ENCODE data around the gene USP25.

The USP25 gene

DNA sequence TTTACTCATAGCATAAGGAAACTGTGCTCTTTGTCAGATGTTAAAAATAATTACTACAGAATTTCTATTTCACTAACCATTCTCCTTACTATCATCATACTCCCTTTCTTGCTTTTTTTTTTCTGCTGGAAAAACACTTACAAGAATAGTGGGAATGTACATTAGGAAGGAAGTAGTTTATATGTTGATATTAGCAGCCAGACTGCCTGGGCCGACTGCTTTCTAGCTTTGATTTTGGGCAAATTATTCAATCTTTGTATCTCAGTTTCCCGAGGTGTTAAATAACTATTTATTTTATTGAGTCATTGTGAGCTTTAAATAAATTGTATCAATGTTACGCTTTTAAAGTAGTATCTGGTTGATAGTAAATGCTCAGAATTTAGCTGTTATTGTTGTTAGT, 122.4 kb downstream of the USP25 start:
- TF ChIP-seq TOX (CRISPR knock-in tag; IDR thresholded peaks at IDR 0.05; ENCODE audit: borderline replicate concordance) = no peak
- TF ChIP-seq, protein P1, sequence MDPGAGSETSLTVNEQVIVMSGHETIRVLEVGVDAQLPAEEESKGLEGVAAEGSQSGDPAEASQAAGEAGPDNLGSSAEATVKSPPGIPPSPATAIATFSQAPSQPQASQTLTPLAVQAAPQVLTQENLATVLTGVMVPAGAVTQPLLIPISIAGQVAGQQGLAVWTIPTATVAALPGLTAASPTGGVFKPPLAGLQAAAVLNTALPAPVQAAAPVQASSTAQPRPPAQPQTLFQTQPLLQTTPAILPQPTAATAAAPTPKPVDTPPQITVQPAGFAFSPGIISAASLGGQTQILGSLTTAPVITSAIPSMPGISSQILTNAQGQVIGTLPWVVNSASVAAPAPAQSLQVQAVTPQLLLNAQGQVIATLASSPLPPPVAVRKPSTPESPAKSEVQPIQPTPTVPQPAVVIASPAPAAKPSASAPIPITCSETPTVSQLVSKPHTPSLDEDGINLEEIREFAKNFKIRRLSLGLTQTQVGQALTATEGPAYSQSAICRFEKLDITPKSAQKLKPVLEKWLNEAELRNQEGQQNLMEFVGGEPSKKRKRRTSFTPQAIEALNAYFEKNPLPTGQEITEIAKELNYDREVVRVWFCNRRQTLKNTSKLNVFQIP (CRISPR knock-in tag; IDR thresholded peaks at IDR 0.05; ENCODE audit: borderline replicate concordance, low read depth) = no peak
- TF ChIP-seq BACH2 (CRISPR knock-in tag; IDR thresholded peaks at IDR 0.05; ENCODE audit: borderline replicate concordance) = no peak
- no peak for TF ChIP-seq ISL1 (CRISPR knock-in tag; IDR thresholded peaks at IDR 0.05)
- no peak for TF ChIP-seq ZNF70 (CRISPR knock-in tag; IDR thresholded peaks at IDR 0.05)
- TF ChIP-seq TCF4 (CRISPR knock-in tag; IDR thresholded peaks at IDR 0.05; ENCODE audit: borderline replicate concordance) = no peak
- ATAC-seq = no peak

DNA sequence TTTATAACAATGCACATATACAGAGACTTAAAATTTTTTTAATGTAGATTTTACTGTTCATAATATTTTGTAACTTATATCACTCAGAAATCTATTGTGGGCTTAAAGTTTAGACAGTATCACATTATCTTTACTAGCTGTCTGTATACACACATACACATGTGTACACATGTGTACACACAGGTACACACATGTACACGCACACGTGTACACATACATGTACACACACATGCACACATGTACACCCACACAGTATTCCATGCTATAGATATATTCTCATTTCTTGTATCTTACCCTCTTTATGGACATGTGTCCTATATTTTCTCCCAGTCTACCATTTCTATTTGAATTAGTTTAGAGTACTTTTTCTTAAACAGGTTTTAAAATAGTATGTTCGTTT, 123.3 kb downstream of the USP25 start:
- TF ChIP-seq, protein P2, sequence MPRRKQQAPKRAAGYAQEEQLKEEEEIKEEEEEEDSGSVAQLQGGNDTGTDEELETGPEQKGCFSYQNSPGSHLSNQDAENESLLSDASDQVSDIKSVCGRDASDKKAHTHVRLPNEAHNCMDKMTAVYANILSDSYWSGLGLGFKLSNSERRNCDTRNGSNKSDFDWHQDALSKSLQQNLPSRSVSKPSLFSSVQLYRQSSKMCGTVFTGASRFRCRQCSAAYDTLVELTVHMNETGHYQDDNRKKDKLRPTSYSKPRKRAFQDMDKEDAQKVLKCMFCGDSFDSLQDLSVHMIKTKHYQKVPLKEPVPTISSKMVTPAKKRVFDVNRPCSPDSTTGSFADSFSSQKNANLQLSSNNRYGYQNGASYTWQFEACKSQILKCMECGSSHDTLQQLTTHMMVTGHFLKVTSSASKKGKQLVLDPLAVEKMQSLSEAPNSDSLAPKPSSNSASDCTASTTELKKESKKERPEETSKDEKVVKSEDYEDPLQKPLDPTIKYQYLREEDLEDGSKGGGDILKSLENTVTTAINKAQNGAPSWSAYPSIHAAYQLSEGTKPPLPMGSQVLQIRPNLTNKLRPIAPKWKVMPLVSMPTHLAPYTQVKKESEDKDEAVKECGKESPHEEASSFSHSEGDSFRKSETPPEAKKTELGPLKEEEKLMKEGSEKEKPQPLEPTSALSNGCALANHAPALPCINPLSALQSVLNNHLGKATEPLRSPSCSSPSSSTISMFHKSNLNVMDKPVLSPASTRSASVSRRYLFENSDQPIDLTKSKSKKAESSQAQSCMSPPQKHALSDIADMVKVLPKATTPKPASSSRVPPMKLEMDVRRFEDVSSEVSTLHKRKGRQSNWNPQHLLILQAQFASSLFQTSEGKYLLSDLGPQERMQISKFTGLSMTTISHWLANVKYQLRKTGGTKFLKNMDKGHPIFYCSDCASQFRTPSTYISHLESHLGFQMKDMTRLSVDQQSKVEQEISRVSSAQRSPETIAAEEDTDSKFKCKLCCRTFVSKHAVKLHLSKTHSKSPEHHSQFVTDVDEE (CRISPR knock-in tag; IDR thresholded peaks at IDR 0.05) = no peak
- TF ChIP-seq SNAI2 (CRISPR knock-in tag; IDR thresholded peaks at IDR 0.05) (no peak), OSR1 (CRISPR knock-in tag; IDR thresholded peaks at IDR 0.05) (no peak), TCF4 (CRISPR knock-in tag; IDR thresholded peaks at IDR 0.05; ENCODE audit: borderline replicate concordance) (no peak), ISL1 (CRISPR knock-in tag; IDR thresholded peaks at IDR 0.05) (no peak), ARNTL (CRISPR knock-in tag; IDR thresholded peaks at IDR 0.05; ENCODE audit: borderline replicate concordance, low read depth) (no peak), CREB5 (CRISPR knock-in tag; IDR thresholded peaks at IDR 0.05; ENCODE audit: low read depth) (no peak), CSRNP3 (CRISPR knock-in tag; IDR thresholded peaks at IDR 0.05) (no peak), ZNF8 (CRISPR knock-in tag; IDR thresholded peaks at IDR 0.05) (no peak), ESRRG (CRISPR knock-in tag; IDR thresholded peaks at IDR 0.05) (no peak), BACH2 (CRISPR knock-in tag; IDR thresholded peaks at IDR 0.05; ENCODE audit: borderline replicate concordance) (no peak)
- TF ChIP-seq, protein P1 (CRISPR knock-in tag; IDR thresholded peaks at IDR 0.05; ENCODE audit: borderline replicate concordance, low read depth) = no peak
- TF ChIP-seq, protein P3, sequence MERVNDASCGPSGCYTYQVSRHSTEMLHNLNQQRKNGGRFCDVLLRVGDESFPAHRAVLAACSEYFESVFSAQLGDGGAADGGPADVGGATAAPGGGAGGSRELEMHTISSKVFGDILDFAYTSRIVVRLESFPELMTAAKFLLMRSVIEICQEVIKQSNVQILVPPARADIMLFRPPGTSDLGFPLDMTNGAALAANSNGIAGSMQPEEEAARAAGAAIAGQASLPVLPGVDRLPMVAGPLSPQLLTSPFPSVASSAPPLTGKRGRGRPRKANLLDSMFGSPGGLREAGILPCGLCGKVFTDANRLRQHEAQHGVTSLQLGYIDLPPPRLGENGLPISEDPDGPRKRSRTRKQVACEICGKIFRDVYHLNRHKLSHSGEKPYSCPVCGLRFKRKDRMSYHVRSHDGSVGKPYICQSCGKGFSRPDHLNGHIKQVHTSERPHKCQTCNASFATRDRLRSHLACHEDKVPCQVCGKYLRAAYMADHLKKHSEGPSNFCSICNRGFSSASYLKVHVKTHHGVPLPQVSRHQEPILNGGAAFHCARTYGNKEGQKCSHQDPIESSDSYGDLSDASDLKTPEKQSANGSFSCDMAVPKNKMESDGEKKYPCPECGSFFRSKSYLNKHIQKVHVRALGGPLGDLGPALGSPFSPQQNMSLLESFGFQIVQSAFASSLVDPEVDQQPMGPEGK (CRISPR knock-in tag; IDR thresholded peaks at IDR 0.05; ENCODE audit: borderline replicate concordance) = no peak
- no peak for ATAC-seq

DNA sequence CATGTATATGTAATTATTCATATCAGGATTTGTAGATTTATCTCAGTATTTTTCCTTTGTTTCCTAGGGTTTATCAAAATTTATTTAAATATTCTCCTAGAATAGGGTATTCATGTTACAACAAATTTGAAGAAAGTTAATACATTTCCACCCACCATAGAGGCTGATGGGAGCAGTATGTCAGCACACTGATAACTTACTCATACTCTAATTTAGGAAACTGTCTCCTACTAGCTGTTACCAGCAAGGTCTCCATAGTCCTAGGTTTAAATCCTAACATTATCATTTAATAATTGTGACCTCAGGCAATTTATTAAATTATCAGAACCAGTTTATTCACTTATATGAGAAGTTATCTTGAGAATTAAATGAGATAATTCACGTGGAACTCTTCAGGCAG, 127.0 kb downstream of the USP25 start:
- no peak for ATAC-seq
- TF ChIP-seq ZNF8 (CRISPR knock-in tag; IDR thresholded peaks at IDR 0.05) (no peak), ESRRG (CRISPR knock-in tag; IDR thresholded peaks at IDR 0.05) (no peak), PPARA (CRISPR knock-in tag; IDR thresholded peaks at IDR 0.05; ENCODE audit: borderline replicate concordance) (no peak), CREB5 (CRISPR knock-in tag; IDR thresholded peaks at IDR 0.05; ENCODE audit: low read depth) (no peak), ZFP30 (CRISPR knock-in tag; IDR thresholded peaks at IDR 0.05) (no peak), CSDC2 (CRISPR knock-in tag; IDR thresholded peaks at IDR 0.05) (no peak), ZNF70 (CRISPR knock-in tag; IDR thresholded peaks at IDR 0.05) (no peak)
- TF ChIP-seq, protein P3 (CRISPR knock-in tag; IDR thresholded peaks at IDR 0.05; ENCODE audit: borderline replicate concordance) = no peak
- TF ChIP-seq, protein P1 (CRISPR knock-in tag; IDR thresholded peaks at IDR 0.05; ENCODE audit: borderline replicate concordance, low read depth) = no peak
